ENCODE data around the gene LRCOL1.

- no peak for TF ChIP-seq TAF1 (IDR thresholded peaks at IDR 0.05; ENCODE audit: borderline replicate concordance, low read depth, low read length)
- no peak for TF ChIP-seq POLR2AphosphoS5 (IDR thresholded peaks at IDR 0.05; ENCODE audit: low read depth, low read length)
Observed at GRCh38 chr12:132615579-132616038, 5.2 kb upstream of the LRCOL1 start.
